ENCODE data around the gene TRPM3.
"Not testable (repeated sequence)": the region's sequence is repeated elsewhere in the genome, so short reads cannot be mapped to it uniquely, and the experiment has no call there.

Gene TRPM3

GRCh38 chr9:70639853-70640814, 481.3 kb downstream of the TRPM3 start:
- peak; percentile 56 for TF ChIP-seq CTCF (IDR thresholded peaks at IDR 0.05)
- no peak overlapping the region for H3K27ac ChIP-seq
- H3K4me3 ChIP-seq: peak overlapping the region; percentile 50
- DNase-seq (ENCODE audit: low spot score): no peak

GRCh38 chr9:70635790-70636189, 485.6 kb downstream of the TRPM3 start:
- no peak for TF ChIP-seq CTCF (IDR thresholded peaks at IDR 0.05)

GRCh38 chr9:70634696-70635095, 486.7 kb downstream of the TRPM3 start:
- TF ChIP-seq CTCF (IDR thresholded peaks at IDR 0.05): no peak
- no peak overlapping the region for H3K4me3 ChIP-seq
- H3K27ac ChIP-seq: no peak overlapping the region
- no peak for DNase-seq (ENCODE audit: low spot score)

More at GRCh38 chr9:70635790-70636189, 485.6 kb downstream of the TRPM3 start:
- H3K4me3 ChIP-seq: no peak overlapping the region
- H3K27ac ChIP-seq: no peak overlapping the region
- DNase-seq (ENCODE audit: low spot score): no peak

- no peak for DNase-seq (ENCODE audit: low spot score)
- Histone ChIP-seq H3K4me3 (no peak overlapping the region), H3K27ac (no peak overlapping the region)
- TF ChIP-seq CTCF (IDR thresholded peaks at IDR 0.05): no peak
Observed at GRCh38 chr9:70630971-70631370, 490.4 kb downstream of the TRPM3 start.

- H3K27ac ChIP-seq; H3K4me3 ChIP-seq; DNase-seq (ENCODE audit: low spot score): not testable (repeated sequence)
Observed at GRCh38 chr9:70629080-70629685, 492.2 kb downstream of the TRPM3 start.

GRCh38 chr9:70625078-70625477, 496.3 kb downstream of the TRPM3 start:
- no peak for TF ChIP-seq CTCF (IDR thresholded peaks at IDR 0.05)
- no peak for DNase-seq (ENCODE audit: low spot score)

GRCh38 chr9:70618784-70619183, 502.6 kb downstream of the TRPM3 start:
- no peak overlapping the region for H3K4me3 ChIP-seq
- H3K27ac ChIP-seq: no peak overlapping the region
- DNase-seq (ENCODE audit: low spot score): no peak
- TF ChIP-seq CTCF (IDR thresholded peaks at IDR 0.05): no peak

More at GRCh38 chr9:70625078-70625477, 496.3 kb downstream of the TRPM3 start:
- Histone ChIP-seq H3K27ac (no peak overlapping the region), H3K4me3 (no peak overlapping the region)

Measured in coronary artery (tissue), 2 donors.